ENCODE data around the gene RNASEH2A. TPM values are rescaled to one million over a fixed set of nuclear protein-coding genes. Genes with fewer than 3 reads are reported as not detected.

RNASEH2A gene
- total and polyA plus RNA-seq, 2 of the 13 experiments (the other 11 are each of a cell fraction or from before 2014, with no cell fraction given): 25.1 to 35.8 TPM

DNA sequence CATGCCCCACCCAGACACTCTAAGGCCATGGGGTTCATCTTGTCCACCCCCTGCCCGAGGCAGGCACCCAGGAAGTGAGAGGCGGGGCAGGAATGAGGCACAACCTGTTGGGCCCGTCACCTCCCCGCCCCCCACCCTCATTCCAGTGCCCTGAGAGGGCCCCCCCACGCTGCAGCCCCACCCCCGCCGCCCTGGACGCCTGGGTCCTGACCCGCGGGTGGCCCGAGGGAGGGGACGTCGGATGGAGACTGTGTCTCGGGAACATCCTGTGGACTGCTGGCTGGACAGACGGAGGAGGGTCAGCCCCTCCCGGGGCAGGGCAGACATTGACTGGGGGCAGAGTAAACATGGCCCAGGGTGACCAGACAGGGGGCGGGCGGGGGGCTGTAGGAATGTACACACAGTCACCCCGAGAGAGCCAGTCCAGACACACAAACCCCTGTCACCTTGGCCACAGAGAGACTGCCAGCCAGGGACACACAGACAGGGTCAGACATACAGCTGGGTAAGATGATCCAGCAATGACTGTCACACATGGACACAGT is 22.5 kb upstream of the RNASEH2A start (continued):
- TF ChIP-seq, protein P1, sequence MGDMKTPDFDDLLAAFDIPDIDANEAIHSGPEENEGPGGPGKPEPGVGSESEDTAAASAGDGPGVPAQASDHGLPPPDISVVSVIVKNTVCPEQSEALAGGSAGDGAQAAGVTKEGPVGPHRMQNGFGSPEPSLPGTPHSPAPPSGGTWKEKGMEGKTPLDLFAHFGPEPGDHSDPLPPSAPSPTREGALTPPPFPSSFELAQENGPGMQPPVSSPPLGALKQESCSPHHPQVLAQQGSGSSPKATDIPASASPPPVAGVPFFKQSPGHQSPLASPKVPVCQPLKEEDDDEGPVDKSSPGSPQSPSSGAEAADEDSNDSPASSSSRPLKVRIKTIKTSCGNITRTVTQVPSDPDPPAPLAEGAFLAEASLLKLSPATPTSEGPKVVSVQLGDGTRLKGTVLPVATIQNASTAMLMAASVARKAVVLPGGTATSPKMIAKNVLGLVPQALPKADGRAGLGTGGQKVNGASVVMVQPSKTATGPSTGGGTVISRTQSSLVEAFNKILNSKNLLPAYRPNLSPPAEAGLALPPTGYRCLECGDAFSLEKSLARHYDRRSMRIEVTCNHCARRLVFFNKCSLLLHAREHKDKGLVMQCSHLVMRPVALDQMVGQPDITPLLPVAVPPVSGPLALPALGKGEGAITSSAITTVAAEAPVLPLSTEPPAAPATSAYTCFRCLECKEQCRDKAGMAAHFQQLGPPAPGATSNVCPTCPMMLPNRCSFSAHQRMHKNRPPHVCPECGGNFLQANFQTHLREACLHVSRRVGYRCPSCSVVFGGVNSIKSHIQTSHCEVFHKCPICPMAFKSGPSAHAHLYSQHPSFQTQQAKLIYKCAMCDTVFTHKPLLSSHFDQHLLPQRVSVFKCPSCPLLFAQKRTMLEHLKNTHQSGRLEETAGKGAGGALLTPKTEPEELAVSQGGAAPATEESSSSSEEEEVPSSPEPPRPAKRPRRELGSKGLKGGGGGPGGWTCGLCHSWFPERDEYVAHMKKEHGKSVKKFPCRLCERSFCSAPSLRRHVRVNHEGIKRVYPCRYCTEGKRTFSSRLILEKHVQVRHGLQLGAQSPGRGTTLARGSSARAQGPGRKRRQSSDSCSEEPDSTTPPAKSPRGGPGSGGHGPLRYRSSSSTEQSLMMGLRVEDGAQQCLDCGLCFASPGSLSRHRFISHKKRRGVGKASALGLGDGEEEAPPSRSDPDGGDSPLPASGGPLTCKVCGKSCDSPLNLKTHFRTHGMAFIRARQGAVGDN (CRISPR knock-in tag; IDR thresholded peaks at IDR 0.05): peak; percentile 49; the same call in 1 of the 2 replicates
- TF ChIP-seq POGZ (CRISPR knock-in tag; IDR thresholded peaks at IDR 0.05) (0 out of 2 replicates have a peak, but pooled peaks have one; percentile 26), CBX2 (IDR thresholded peaks at IDR 0.05; ENCODE audit: low read depth, low read length) (no peak), CBX2 (CRISPR knock-in tag; IDR thresholded peaks at IDR 0.05; ENCODE audit: low read depth) (no peak), HOXA9 (CRISPR knock-in tag; IDR thresholded peaks at IDR 0.05; ENCODE audit: borderline replicate concordance) (no peak), ZNF510 (CRISPR knock-in tag; IDR thresholded peaks at IDR 0.05; ENCODE audit: low read depth) (no peak), NCOA2 (CRISPR knock-in tag; IDR thresholded peaks at IDR 0.05) (peak; percentile 13; the same call in 1 of the 2 replicates), MTA3 (CRISPR knock-in tag; IDR thresholded peaks at IDR 0.05) (no peak), NRL (CRISPR knock-in tag; IDR thresholded peaks at IDR 0.05; ENCODE audit: borderline replicate concordance) (peak; percentile 65; the same call in 1 of the 2 replicates), KDM3A (CRISPR knock-in tag; IDR thresholded peaks at IDR 0.05; ENCODE audit: low read depth) (no peak)
- TF ChIP-seq, protein P2, sequence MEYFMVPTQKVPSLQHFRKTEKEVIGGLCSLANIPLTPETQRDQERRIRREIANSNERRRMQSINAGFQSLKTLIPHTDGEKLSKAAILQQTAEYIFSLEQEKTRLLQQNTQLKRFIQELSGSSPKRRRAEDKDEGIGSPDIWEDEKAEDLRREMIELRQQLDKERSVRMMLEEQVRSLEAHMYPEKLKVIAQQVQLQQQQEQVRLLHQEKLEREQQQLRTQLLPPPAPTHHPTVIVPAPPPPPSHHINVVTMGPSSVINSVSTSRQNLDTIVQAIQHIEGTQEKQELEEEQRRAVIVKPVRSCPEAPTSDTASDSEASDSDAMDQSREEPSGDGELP (IDR thresholded peaks at IDR 0.05; ENCODE audit: borderline replicate concordance, low read depth): peak; percentile 46; the same call in 1 of the 2 replicates
- TF ChIP-seq, protein P3, sequence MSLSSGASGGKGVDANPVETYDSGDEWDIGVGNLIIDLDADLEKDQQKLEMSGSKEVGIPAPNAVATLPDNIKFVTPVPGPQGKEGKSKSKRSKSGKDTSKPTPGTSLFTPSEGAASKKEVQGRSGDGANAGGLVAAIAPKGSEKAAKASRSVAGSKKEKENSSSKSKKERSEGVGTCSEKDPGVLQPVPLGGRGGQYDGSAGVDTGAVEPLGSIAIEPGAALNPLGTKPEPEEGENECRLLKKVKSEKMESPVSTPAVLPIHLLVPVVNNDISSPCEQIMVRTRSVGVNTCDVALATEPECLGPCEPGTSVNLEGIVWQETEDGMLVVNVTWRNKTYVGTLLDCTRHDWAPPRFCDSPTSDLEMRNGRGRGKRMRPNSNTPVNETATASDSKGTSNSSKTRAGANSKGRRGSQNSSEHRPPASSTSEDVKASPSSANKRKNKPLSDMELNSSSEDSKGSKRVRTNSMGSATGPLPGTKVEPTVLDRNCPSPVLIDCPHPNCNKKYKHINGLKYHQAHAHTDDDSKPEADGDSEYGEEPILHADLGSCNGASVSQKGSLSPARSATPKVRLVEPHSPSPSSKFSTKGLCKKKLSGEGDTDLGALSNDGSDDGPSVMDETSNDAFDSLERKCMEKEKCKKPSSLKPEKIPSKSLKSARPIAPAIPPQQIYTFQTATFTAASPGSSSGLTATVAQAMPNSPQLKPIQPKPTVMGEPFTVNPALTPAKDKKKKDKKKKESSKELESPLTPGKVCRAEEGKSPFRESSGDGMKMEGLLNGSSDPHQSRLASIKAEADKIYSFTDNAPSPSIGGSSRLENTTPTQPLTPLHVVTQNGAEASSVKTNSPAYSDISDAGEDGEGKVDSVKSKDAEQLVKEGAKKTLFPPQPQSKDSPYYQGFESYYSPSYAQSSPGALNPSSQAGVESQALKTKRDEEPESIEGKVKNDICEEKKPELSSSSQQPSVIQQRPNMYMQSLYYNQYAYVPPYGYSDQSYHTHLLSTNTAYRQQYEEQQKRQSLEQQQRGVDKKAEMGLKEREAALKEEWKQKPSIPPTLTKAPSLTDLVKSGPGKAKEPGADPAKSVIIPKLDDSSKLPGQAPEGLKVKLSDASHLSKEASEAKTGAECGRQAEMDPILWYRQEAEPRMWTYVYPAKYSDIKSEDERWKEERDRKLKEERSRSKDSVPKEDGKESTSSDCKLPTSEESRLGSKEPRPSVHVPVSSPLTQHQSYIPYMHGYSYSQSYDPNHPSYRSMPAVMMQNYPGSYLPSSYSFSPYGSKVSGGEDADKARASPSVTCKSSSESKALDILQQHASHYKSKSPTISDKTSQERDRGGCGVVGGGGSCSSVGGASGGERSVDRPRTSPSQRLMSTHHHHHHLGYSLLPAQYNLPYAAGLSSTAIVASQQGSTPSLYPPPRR (CRISPR knock-in tag; IDR thresholded peaks at IDR 0.05; ENCODE audit: borderline replicate concordance): peak; percentile 69; the same call in 1 of the 2 replicates
- TF ChIP-seq, protein P4, sequence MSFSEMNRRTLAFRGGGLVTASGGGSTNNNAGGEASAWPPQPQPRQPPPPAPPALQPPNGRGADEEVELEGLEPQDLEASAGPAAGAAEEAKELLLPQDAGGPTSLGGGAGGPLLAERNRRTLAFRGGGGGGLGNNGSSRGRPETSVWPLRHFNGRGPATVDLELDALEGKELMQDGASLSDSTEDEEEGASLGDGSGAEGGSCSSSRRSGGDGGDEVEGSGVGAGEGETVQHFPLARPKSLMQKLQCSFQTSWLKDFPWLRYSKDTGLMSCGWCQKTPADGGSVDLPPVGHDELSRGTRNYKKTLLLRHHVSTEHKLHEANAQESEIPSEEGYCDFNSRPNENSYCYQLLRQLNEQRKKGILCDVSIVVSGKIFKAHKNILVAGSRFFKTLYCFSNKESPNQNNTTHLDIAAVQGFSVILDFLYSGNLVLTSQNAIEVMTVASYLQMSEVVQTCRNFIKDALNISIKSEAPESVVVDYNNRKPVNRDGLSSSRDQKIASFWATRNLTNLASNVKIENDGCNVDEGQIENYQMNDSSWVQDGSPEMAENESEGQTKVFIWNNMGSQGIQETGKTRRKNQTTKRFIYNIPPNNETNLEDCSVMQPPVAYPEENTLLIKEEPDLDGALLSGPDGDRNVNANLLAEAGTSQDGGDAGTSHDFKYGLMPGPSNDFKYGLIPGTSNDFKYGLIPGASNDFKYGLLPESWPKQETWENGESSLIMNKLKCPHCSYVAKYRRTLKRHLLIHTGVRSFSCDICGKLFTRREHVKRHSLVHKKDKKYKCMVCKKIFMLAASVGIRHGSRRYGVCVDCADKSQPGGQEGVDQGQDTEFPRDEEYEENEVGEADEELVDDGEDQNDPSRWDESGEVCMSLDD (CRISPR knock-in tag; IDR thresholded peaks at IDR 0.05; ENCODE audit: borderline replicate concordance): peak; percentile 79; the same call in 1 of the 2 replicates
- TF ChIP-seq, protein P5, sequence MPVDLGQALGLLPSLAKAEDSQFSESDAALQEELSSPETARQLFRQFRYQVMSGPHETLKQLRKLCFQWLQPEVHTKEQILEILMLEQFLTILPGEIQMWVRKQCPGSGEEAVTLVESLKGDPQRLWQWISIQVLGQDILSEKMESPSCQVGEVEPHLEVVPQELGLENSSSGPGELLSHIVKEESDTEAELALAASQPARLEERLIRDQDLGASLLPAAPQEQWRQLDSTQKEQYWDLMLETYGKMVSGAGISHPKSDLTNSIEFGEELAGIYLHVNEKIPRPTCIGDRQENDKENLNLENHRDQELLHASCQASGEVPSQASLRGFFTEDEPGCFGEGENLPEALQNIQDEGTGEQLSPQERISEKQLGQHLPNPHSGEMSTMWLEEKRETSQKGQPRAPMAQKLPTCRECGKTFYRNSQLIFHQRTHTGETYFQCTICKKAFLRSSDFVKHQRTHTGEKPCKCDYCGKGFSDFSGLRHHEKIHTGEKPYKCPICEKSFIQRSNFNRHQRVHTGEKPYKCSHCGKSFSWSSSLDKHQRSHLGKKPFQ (CRISPR knock-in tag; IDR thresholded peaks at IDR 0.05; ENCODE audit: insufficient replicate concordance): peak; percentile 75
